K562 (cell line): Measurements from ENCODE around the gene C6orf62. TPM values are rescaled to one million over a fixed set of nuclear protein-coding genes. Genes with fewer than 3 reads are reported as not detected.

ENCODE experiments used
- MEF2D ChIP-seq: conservative IDR thresholded peaks from 2 replicates; pipeline ENCODE4 v1.6.1; 2016; ENCODE audit warnings: low read depth, missing genetic modification characterization, missing compliant biosample characterization
- SREBF2 ChIP-seq: sonication (generic); formaldehyde crosslinking; IDR thresholded peaks from 2 replicates; pipeline ENCODE4 v1.4.0; 2020; ENCODE audit warnings: mild to moderate bottlenecking, missing genetic modification reagents
- polyA plus RNA-seq, 8 experiments: library from polyadenylated mRNA; depleted of rRNA in 4 of 8; stranded (reverse) in 5 of 8; unstranded in 3 of 8; fragments of >200 nt; fragmentation: Nextera tagmentation in 2 of 8; fragmentation: Illumina TruSeq in 1 of 8; extraction: Ambion mirVana in 2 of 8; extraction: Trizol in 1 of 8; gene quantifications; 2 replicates each; pipeline versions ENCODE4 v1.2.1 to v1.2.3, GENCODE V29; 2011 to 2014; ENCODE audit warnings: inconsistent platforms in 1 of 8, missing spikeins in 1 of 8
- total RNA-seq, 7 experiments: library from RNA; depleted of rRNA in 6 of 7; stranded (reverse); fragments of >200 nt in 6 of 7; fragmentation: Illumina TruSeq in 2 of 7; extraction: Trizol in 2 of 7; gene quantifications; 2 replicates each; pipeline versions ENCODE4 v1.2.1 to v1.2.3, GENCODE V29; 2011 to 2021; ENCODE audit warnings: low replicate concordance in 1 of 7
- TF ChIP-seq, protein P1 (sequence below), 2 experiments: fragments of 450-650 bp; IDR thresholded peaks; 2 replicates each; pipeline ENCODE4 v1.6.1; 2016; ENCODE audit warnings: mild to moderate bottlenecking in 2 of 2, borderline replicate concordance in 1 of 2, low read depth in 1 of 2, moderate library complexity in 1 of 2

C6orf62 gene
- total and polyA plus RNA-seq, 9 of the 15 experiments (the other 6 are each of a cell fraction or from before 2014, with no cell fraction given), result 48.5 to 579 (median 111) TPM

DNA sequence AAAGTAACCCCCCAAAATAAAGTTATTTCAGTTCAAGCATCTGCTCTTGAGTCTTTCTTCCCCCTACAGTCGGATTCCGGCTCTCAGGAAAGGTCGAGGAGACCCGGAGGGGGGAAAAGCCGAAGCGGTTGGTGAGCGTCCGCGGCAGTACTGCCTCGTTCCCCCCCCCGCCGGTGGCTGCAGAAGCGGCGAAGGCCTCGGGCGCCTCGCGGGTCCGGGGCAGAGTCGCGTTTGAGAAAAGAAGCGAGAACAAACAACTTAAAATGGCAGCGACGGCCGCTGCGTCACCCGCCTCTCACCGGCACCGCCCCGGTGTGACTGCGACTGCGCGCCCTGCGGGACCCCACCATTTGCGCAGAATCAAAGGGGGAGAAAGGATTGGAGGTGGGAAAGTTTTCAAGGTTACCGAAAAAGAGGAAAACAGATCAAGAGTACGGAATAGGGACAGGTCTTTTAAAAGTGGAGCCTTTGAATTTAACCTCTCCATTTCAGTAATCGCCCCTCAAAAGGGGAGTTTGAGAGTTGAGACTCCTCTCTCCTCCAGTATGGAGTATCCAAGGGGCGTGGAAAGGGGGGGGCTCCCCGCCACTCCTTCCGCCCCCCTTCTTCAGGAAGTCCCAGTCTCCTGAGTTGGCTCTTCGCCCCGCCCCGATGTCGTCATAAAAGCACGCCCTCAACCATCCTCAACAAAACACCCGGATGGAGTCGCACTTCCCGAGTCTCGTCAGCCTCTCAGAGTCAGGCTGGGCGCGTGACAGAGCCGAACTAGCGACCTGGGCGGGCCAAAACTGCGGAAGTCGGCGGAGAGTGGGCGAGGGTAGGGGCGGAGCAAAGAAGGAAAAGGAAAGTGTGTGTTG lies 1.9 kb upstream of the C6orf62 start (continued):
- TF ChIP-seq, protein P1, sequence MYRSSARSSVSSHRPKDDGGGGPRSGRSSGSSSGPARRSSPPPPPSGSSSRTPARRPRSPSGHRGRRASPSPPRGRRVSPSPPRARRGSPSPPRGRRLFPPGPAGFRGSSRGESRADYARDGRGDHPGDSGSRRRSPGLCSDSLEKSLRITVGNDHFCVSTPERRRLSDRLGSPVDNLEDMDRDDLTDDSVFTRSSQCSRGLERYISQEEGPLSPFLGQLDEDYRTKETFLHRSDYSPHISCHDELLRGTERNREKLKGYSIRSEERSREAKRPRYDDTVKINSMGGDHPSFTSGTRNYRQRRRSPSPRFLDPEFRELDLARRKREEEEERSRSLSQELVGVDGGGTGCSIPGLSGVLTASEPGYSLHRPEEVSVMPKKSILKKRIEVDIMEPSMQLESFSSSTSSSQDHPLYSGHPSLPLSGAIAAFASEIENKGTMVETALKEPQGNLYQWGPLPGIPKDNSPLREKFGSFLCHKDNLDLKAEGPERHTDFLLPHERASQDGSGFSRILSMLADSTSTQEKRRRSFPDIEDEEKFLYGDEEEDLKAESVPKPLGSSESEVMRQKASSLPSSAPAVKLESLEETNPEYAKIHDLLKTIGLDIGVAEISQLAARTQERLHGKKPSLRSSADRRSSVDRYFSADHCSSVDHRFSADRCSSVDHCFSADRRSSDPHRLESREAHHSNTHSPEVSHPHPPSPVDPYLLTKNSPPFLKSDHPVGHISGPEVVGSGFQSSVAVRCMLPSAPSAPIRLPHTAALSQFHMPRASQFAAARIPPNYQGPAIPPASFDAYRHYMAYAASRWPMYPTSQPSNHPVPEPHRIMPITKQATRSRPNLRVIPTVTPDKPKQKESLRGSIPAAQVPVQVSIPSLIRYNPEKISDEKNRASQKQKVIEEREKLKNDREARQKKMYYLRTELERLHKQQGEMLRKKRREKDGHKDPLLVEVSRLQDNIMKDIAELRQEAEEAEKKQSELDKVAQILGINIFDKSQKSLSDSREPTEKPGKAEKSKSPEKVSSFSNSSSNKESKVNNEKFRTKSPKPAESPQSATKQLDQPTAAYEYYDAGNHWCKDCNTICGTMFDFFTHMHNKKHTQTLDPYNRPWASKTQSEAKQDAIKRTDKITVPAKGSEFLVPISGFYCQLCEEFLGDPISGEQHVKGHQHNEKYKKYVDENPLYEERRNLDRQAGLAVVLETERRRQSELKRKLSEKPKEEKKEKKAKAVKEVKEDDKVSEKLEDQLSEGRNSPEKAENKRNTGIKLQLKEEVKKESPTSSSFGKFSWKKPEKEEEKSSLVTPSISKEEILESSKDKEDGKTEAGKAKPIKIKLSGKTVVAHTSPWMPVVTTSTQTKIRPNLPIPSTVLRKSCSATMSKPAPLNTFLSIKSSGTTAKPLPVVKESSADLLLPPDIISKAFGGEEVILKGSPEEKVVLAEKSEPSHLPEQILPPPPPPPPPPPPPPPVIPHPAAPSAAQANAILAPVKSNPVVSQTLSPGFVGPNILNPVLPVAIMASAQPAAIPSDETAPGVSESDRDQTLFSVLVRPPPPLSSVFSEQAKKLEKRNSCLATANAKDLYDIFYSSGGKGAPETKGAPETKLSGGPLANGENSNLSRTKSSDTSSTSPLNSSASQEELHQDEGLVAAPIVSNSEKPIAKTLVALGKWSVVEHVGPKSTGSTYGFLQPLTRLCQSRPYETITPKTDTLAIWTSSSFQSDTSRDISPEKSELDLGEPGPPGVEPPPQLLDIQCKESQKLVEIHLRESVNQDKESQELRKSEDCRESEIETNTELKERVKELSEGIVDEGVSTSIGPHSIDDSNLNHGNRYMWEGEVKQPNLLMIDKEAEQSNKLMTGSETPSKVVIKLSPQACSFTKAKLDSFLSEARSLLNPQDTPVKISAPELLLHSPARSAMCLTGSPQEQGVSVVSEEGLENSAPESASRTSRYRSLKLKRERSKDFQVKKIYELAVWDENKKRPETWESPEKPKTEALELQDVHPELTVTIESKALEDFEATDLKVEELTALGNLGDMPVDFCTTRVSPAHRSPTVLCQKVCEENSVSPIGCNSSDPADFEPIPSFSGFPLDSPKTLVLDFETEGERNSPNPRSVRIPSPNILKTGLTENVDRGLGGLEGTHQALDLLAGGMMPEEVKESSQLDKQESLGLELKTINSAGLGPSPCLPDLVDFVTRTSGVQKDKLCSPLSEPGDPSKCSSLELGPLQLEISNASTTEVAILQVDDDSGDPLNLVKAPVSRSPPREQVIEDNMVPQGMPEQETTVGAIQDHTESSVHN (IDR thresholded peaks at IDR 0.05; ENCODE audit: borderline replicate concordance in 1 of 2, low read depth in 1 of 2), result no peak
- TF ChIP-seq SREBF2 (CRISPR knock-in tag) (no peak), MEF2D (tag) (0 out of 2 replicates have a peak, but pooled peaks have one; percentile 26)
